Endodermal cell (in vitro differentiated cells): ENCODE measurements around the gene PIM1. TPM values are rescaled to one million over a fixed set of nuclear protein-coding genes. Genes with fewer than 3 reads are reported as not detected.
A peak's percentile ranks its signal among the peaks of the same experiment; 100 is the strongest.

ENCODE experiments used
- DNase-seq: peaks from one replicate; pipeline ENCODE4 v3.0.0-alpha.2; 2017
- H3K27ac ChIP-seq: 2 replicates; pipeline ENCODE4 v1.5.1; 2013; ENCODE audit warnings: mild to moderate bottlenecking, low read depth, low read length, moderate library complexity
- H3K27me3 ChIP-seq: 2 replicates; pipeline ENCODE4 v1.6.1; 2013; ENCODE audit warnings: mild to moderate bottlenecking, low read length, moderate library complexity; ENCODE audit not compliant: insufficient read depth, control insufficient read depth, poor library complexity, severe bottlenecking
- H3K36me3 ChIP-seq: 2 replicates; pipeline ENCODE4 v1.7.0; 2013; ENCODE audit warnings: mild to moderate bottlenecking, low read length, moderate library complexity; ENCODE audit not compliant: control insufficient read depth, insufficient read depth
- H3K4me1 ChIP-seq: one replicate; pipeline ENCODE4 v1.7.0; 2013; ENCODE audit warnings: low read length; ENCODE audit not compliant: control insufficient read depth, insufficient read depth
- H3K4me3 ChIP-seq: 2 replicates; pipeline ENCODE4 v1.5.1; 2013; ENCODE audit warnings: mild to moderate bottlenecking, low read length, moderate library complexity
- H3K9ac ChIP-seq: 2 replicates; pipeline ENCODE4 v1.6.1; 2013; ENCODE audit warnings: mild to moderate bottlenecking, low read length, moderate library complexity; ENCODE audit not compliant: poor library complexity, severe bottlenecking; ENCODE audit errors: extremely low read depth
- H3K9me3 ChIP-seq: 2 replicates; pipeline ENCODE4 v1.6.1; 2013; ENCODE audit warnings: mild to moderate bottlenecking, low read length, moderate library complexity; ENCODE audit not compliant: control insufficient read depth
- H3K27ac Mint-ChIP-seq: 2 replicates; pipeline ENCODE4 v1.8.0; 2020; ENCODE audit warnings: mixed read lengths
- H3K27me3 Mint-ChIP-seq: 2 replicates; pipeline ENCODE4 v1.8.0; 2021; ENCODE audit warnings: mild to moderate bottlenecking, mixed read lengths; ENCODE audit not compliant: insufficient read depth
- H3K36me3 Mint-ChIP-seq: 2 replicates; pipeline ENCODE4 v1.8.0; 2020; ENCODE audit warnings: low read depth, mixed read lengths
- H3K4me1 Mint-ChIP-seq: 2 replicates; pipeline ENCODE4 v1.8.0; 2020; ENCODE audit warnings: mixed read lengths
- H3K4me3 Mint-ChIP-seq: 2 replicates; pipeline ENCODE4 v1.8.0; 2020; ENCODE audit warnings: mild to moderate bottlenecking, moderate library complexity, mixed read lengths
- H3K9me3 Mint-ChIP-seq: 2 replicates; pipeline ENCODE4 v1.8.0; 2020; ENCODE audit warnings: mild to moderate bottlenecking, mixed read lengths
- WGBS, 2 experiments: methylation state at CpG; one replicate each; pipeline versions ENCODE4 v1.1.5 to v1.1.7; 2013; ENCODE audit warnings: missing lambda C conversion rate in 2 of 2, mixed read lengths in 1 of 2; ENCODE audit not compliant: insufficient coverage in 1 of 2, insufficient read length in 1 of 2; 5-methylcytosine and 5-hydroxymethylcytosine counted together
- total RNA-seq, 2 donors: library from RNA; stranded (reverse); fragmentation: NEBNext Ultra II Directional in 1 of 2; extraction: Animal tissue kit (Norgen Biotek cat#: 25700) in 1 of 2; gene quantifications; 2 replicates in 1 of 2; 3 replicates in 1 of 2; pipeline ENCODE4 v1.2.1, GENCODE V29; 2021
- TF ChIP-seq, protein P1 (sequence below): fragments of 200-600 bp; sonication (generic); conservative IDR thresholded peaks from 2 replicates; pipeline ENCODE4 v1.5.0; 2021; ENCODE audit warnings: antibody characterized with exemption, mild to moderate bottlenecking

The PIM1 gene
- total RNA-seq, 2 donors from 2014 or later = 43.9 to 65.3 TPM

DNA sequence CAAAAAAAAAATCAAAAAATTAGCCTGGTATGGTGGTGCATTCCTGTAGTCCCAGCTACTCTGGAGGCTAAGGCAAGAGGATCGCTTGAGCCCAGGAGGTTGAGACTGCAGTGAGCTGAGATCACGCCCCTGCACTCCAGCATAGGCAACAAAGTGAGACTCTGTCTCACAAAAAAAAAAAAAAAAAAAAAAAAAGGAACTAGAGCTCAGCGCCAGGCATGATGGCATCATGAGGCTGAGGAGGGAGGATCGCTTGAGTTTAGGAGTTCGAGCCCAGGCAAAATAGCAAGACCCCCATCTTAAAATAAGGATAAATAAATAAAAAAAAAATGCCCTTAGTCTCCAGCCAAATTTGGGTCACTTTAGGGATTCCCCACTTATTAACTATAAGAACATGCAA lies 40.4 kb upstream of the PIM1 start:
- peaks cover 28% of the 10 kb centered on the region for H3K4me1 ChIP-seq
- TF ChIP-seq, protein P1, sequence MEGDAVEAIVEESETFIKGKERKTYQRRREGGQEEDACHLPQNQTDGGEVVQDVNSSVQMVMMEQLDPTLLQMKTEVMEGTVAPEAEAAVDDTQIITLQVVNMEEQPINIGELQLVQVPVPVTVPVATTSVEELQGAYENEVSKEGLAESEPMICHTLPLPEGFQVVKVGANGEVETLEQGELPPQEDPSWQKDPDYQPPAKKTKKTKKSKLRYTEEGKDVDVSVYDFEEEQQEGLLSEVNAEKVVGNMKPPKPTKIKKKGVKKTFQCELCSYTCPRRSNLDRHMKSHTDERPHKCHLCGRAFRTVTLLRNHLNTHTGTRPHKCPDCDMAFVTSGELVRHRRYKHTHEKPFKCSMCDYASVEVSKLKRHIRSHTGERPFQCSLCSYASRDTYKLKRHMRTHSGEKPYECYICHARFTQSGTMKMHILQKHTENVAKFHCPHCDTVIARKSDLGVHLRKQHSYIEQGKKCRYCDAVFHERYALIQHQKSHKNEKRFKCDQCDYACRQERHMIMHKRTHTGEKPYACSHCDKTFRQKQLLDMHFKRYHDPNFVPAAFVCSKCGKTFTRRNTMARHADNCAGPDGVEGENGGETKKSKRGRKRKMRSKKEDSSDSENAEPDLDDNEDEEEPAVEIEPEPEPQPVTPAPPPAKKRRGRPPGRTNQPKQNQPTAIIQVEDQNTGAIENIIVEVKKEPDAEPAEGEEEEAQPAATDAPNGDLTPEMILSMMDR = no peak

DNA sequence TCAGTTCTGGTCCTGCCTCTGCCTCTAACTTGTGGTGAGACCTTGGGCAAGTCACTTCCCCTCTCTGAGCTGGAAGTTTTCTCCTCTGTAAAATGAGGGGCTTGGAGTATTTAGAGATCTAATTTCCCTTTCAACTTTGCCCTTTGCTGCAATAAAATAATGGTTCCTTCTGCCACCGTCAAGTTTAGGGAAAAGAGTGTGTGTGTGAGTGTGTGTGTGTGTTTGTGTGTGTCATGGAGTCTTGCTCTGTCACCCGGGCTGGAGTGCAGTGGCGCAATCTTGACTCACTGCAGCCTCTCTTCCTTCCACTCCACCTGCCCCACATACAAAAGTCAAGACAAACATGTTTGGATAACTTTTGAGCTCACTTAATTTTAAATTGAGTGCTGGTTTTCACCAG lies 39.2 kb upstream of the PIM1 start:
- H3K36me3 Mint-ChIP-seq = no peaks in the 10 kb centered on the region
- no peaks in the 10 kb centered on the region for H3K9me3 ChIP-seq
- DNase-seq = no peak
- no peaks in the 10 kb centered on the region for H3K27me3 Mint-ChIP-seq
- no peaks in the 10 kb centered on the region for H3K36me3 ChIP-seq
- no peaks in the 10 kb centered on the region for H3K27me3 ChIP-seq
- WGBS, 2 experiments = 100% methylated on average over 3 of the region's 3 CpGs; no CpG with 5 or more reads in 1 of the 2 experiments
- no peak overlapping the region for H3K9ac ChIP-seq
- peak overlapping the region; percentile 66 for H3K27ac ChIP-seq
- no peaks in the 10 kb centered on the region for H3K9me3 Mint-ChIP-seq
- peaks cover 61% of the 10 kb centered on the region for H3K4me1 Mint-ChIP-seq
- no peak overlapping the region for H3K4me3 Mint-ChIP-seq
- H3K27ac Mint-ChIP-seq = peak overlapping the region; percentile 46
- TF ChIP-seq, protein P1 = no peak
- peaks cover 26% of the 10 kb centered on the region for H3K4me1 ChIP-seq
- H3K4me3 ChIP-seq = no peak overlapping the region

More for the DNA sequence above, 40.4 kb upstream of the PIM1 start:
- Mint-ChIP-seq H3K4me1 (peaks cover 58% of the 10 kb centered on the region), H3K27me3 (no peaks in the 10 kb centered on the region), H3K27ac (no peak overlapping the region), H3K36me3 (no peaks in the 10 kb centered on the region), H3K9me3 (no peaks in the 10 kb centered on the region), H3K4me3 (no peak overlapping the region)
- DNase-seq = no peak
- Histone ChIP-seq H3K9ac (no peak overlapping the region), H3K27me3 (no peaks in the 10 kb centered on the region), H3K36me3 (no peaks in the 10 kb centered on the region), H3K9me3 (no peaks in the 10 kb centered on the region), H3K27ac (no peak overlapping the region), H3K4me3 (no peak overlapping the region)
- WGBS, 2 experiments = 98 to 100% methylated on average over 2 of the region's 5 CpGs

DNA sequence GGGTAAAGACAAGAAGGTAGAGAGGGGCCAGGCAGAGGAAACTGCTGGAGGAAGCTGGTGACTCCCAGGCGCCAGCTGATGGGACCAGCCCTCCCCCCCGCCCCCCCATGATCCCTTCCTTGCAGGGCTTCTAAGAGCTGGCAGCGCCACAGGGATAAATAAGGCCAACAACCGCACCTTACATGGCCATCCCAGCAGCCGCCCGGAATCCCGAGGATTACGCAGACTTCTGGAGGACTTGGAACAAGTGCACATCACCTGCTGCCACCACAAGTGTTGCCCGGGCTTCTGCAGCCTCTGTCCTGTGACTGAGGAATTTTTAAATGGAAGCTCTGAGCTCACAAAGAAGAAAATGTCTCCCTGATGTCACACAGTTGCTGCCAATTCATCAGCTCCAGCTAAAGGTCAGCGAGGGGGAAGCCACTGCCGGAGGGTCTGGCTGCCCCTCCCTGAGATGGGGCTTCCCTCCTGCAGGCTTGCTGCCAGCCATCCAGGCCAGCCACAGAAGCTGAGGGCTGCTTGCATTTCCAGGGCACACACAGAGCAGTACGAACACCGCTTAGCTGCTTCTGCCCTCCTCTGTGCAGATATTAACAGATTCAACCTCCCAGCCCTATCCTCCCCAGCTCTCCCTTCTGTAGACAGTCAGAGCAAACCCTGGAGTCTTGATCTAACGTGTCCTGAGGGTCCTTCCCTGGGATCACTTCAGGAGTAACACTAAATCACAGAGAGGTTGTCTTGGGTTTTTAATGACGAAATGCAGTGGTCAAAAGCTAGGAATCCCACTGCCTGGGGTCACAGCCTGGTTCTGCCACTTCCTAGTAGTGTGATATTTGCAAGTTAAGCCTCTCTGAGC lies 38.6 kb upstream of the PIM1 start:
- Mint-ChIP-seq H3K27me3 (no peaks in the 10 kb centered on the region), H3K4me3 (no peak overlapping the region), H3K4me1 (peaks cover 59% of the 10 kb centered on the region), H3K36me3 (no peaks in the 10 kb centered on the region), H3K9me3 (no peaks in the 10 kb centered on the region), H3K27ac (peak overlapping the region; percentile 78)
- H3K27me3 ChIP-seq = no peaks in the 10 kb centered on the region
- H3K4me1 ChIP-seq = peaks cover 26% of the 10 kb centered on the region
- H3K9ac ChIP-seq = no peak overlapping the region
- H3K9me3 ChIP-seq = no peaks in the 10 kb centered on the region
- DNase-seq = no peak
- peak overlapping the region; percentile 90 for H3K27ac ChIP-seq
- H3K36me3 ChIP-seq = no peaks in the 10 kb centered on the region
- TF ChIP-seq, protein P1 = no peak
- H3K4me3 ChIP-seq = no peak overlapping the region
- WGBS, 2 experiments = 69 to 85% methylated on average over 10 to 15 of the region's 15 CpGs
